Measurements from ENCODE around the gene FLYWCH1.

GRCh38 chr16:2999929-3000328 lies 88.2 kb downstream of the FLYWCH1 start:
- no peak for TF ChIP-seq FOXP2 (optimal IDR thresholded peaks at IDR 0.05; ENCODE audit: borderline replicate concordance, extremely low read depth, extremely low read length, insufficient read depth)
- no peak for TF ChIP-seq SIN3A (IDR thresholded peaks at IDR 0.05; ENCODE audit: borderline replicate concordance, insufficient read depth, low read length)
- no peak for TF ChIP-seq POLR2AphosphoS5 (IDR thresholded peaks at IDR 0.05; ENCODE audit: low read depth, low read length)
- TF ChIP-seq REST (IDR thresholded peaks at IDR 0.05; ENCODE audit: insufficient read depth in 1 of 2, low read depth in 2 of 2, low read length in 2 of 2), result no peak
- no peak for TF ChIP-seq TAF1 (IDR thresholded peaks at IDR 0.05; ENCODE audit: borderline replicate concordance, insufficient read depth, low read length)

All from PFSK-1 (cell line).